ENCODE measurements around the gene JDP2.

JDP2 gene

GRCh38 chr14:75520852-75521251, 93.0 kb downstream of the JDP2 start:
- no peak for DNase-seq

DNA sequence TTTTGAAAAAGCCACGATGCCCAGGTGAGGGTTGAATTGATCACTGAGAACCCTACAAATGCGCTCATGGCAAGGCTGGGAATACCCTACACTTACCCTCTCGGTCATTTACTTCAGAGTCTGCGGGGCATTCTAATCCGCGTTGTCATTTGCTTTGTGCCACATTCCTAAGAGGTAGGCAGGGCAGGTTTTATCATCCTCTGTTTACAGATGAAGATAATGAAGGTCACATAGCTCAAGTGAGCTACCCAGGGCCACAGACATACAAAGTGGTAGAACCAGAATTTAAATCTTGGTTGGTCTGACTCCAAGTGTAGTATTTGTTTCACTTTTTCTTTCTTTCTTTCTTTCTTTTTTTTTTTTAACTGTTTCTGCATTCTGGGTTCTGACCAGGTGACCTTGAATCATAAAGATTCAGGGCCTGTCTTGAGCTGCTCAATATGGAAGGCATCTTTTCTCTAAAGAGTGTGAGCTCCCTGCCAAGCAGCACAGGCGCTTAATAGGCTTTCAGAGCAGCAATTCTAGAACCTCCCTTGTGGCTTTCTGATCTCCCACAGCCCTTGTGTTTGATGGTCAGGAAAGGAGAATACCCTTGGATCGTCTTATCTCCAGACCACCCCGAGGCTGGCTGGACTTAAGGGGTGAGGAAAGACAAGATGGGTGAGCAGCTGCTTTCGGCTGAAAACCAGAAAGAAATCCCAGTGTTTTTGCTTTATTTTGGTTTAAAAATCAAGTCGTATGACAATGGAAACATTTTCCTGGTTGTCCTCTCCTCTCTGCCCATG, 93.8 kb downstream of the JDP2 start:
- no peak for DNase-seq

- peak; percentile 80 for DNase-seq
Measured at GRCh38 chr14:75522224-75522982, 94.6 kb downstream of the JDP2 start, which contains the start of gene BATF. Gene BATF, plus strand, starts transcription at chr14:75522469. Its CDS starts 214 bp downstream, at chr14:75522683.

- DNase-seq, result no peak
Measured at GRCh38 chr14:75522983-75523318, 95.1 kb downstream of the JDP2 start.

Data from stimulated activated CD4-positive, alpha-beta T cell treated with anti-CD3 and anti-CD28 coated beads, Interleukin-15, amount 100 ng/mL, for 24 hours (primary cell).